Activated CD4-positive, alpha-beta memory T cell treated with anti-CD3 and anti-CD28 coated beads, Interleukin-2, amount 10 ng/mL, durations not matched to agents 7 days and 5 days (primary cell): Measurements from ENCODE around the gene IGFBP6. TPM values are rescaled to one million over a fixed set of nuclear protein-coding genes. Genes with fewer than 3 reads are reported as not detected.
A peak's percentile ranks its signal among the peaks of the same experiment; 100 is the strongest.

Experiments used
- CTCF ChIA-PET: fragments of 350-600 bp; sonication (Branson Sonifier 250); formaldehyde crosslinking; loops from one replicate; lab custom pipeline; 2021; ENCODE audit warnings: antibody characterized with exemption, inconsistent platforms; lab: Charles Lee
- POLR2A ChIA-PET: fragments of 350-600 bp; sonication (Branson Sonifier 250); formaldehyde crosslinking; loops from one replicate; lab custom pipeline; 2021; ENCODE audit warnings: antibody characterized with exemption; lab: Charles Lee
- DNase-seq: peaks from one replicate; pipeline ENCODE4 v3.0.0-alpha.2; 2020
- H3K27ac Mint-ChIP-seq: one replicate; pipeline ENCODE4 v1.8.0; 2021; ENCODE audit warnings: mild to moderate bottlenecking, mixed read lengths
- H3K27me3 Mint-ChIP-seq: one replicate; pipeline ENCODE4 v1.8.0; 2021; ENCODE audit warnings: mixed read lengths
- H3K36me3 Mint-ChIP-seq: one replicate; pipeline ENCODE4 v1.8.0; 2021; ENCODE audit warnings: low read depth, mixed read lengths
- H3K4me1 Mint-ChIP-seq: one replicate; pipeline ENCODE4 v1.8.0; 2021; ENCODE audit warnings: mixed read lengths
- H3K4me3 Mint-ChIP-seq: one replicate; pipeline ENCODE4 v1.8.0; 2021; ENCODE audit warnings: mild to moderate bottlenecking, mixed read lengths
- H3K9me3 Mint-ChIP-seq: one replicate; pipeline ENCODE4 v1.8.0; 2021; ENCODE audit warnings: mixed read lengths
- total RNA-seq, 2 experiments: library from RNA; stranded (reverse); gene quantifications; one replicate each; pipeline ENCODE4 v1.2.3, GENCODE V29; 2021

Gene IGFBP6
- total RNA-seq, 2 experiments from 2014 or later = 0.38 to 1.2 TPM

DNA sequence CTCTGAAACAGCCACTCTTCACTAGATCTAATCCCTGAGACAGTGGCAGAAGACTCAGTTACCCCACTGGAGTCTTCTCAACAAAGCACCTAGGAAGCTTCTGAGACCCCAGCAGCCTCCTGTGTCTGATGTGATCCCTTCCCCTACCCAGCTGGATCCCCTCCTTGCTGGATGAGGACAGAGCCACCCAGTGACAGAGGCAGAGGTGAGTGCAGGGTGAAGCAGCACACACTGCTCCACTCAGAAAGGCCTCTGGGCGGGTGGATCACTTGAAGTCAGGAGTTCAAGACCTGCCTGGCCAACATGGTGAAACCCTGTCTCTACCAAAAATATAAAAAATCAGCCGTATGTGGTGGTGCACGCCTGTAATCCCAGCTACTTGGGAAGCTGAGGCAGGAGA is 21.0 kb upstream of the IGFBP6 start:
- Mint-ChIP-seq H3K4me3 (no peak overlapping the region), H3K36me3 (peaks cover 45% of the 10 kb centered on the region), H3K4me1 (peaks cover 38% of the 10 kb centered on the region), H3K27ac (no peak overlapping the region), H3K27me3 (no peaks in the 10 kb centered on the region), H3K9me3 (no peaks in the 10 kb centered on the region)
- POLR2A ChIA-PET = interaction anchor here (1.3 kb wide), 1 partner anchor 14 kb away, joined by 3 read pairs; no protein-coding TSS in a partner anchor
- CTCF ChIA-PET = interaction anchor here (8.3 kb wide), 1 partner anchor 10 kb away, joined by 82 read pairs; no protein-coding TSS in a partner anchor
- DNase-seq = no peak

DNA sequence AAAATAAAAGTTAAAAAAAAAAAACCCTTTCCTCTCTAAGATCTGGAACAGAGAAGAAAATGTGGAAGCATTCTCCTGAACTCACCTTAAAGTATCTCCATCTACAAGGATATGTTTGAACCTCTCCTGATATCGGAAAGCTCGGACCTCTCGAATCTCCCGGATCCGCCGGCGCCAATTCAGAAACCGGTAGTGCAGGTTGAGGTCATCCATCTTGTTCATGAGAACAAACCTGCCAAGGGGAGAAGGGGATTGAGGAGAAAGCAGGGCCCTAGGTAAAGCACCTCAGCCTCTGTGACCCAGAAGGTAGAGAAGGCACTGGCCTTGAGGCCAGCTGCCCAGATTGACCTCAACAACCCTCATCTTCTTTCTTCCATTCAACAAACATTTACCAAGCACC is 20.4 kb upstream of the IGFBP6 start:
- Mint-ChIP-seq H3K4me1 (peaks cover 38% of the 10 kb centered on the region), H3K9me3 (no peaks in the 10 kb centered on the region), H3K27me3 (no peaks in the 10 kb centered on the region), H3K36me3 (peaks cover 42% of the 10 kb centered on the region), H3K27ac (peak overlapping the region; percentile 6), H3K4me3 (peak overlapping the region; percentile 86)
- DNase-seq = no peak
- ChIA-PET CTCF (interaction anchor here (0.6 to 8.3 kb wide), 4 partner anchors 10 to 23 kb away, joined by 4 to 82 read pairs (median 4); no protein-coding TSS in a partner anchor), POLR2A (interaction anchor here (0.8 to 1.3 kb wide), 2 partner anchors 14 to 17 kb away, joined by 3 read pairs; no protein-coding TSS in a partner anchor)

DNA sequence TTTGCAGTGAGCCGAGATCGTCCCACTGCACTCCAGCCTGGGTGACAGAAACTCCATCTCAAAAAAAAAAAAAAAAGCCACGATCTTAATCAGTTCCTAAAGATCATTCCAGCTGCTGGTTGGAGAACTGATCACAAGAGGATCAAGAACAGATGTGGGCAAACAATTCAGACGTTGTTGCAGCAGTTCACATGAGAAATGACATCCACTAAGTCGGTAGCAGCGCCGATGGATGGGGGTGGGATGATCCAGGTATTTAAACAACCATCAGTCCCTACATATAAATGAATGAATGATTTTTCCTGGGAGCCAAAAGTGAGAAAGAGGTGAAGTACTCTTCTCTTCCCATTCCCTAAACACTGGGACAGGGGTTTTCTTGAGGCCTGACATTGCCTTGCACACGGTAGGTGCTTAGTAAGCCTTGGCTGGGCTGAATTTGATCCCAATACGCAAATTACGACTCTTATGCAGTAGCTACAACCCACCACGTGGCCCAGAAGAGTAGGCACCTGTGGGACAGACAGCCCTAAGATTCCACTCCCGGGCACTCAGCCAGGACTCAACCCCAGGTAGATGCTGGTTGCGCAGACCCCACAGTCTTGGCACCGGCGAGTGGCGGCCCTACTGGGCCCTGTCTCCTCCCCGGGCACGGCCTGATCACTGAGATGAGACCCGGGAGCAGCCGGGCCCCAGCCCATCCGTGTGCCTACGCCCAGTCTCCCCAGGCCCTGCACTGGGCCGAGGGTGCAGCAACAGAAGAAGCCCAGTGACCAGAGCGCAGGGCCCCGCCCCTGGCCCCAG is 18.8 kb upstream of the IGFBP6 start:
- Mint-ChIP-seq H3K9me3 (no peaks in the 10 kb centered on the region), H3K27me3 (no peaks in the 10 kb centered on the region), H3K4me1 (peaks cover 39% of the 10 kb centered on the region), H3K36me3 (peaks cover 35% of the 10 kb centered on the region), H3K4me3 (peak overlapping the region; percentile 86), H3K27ac (peak overlapping the region; percentile 83)
- no peak for DNase-seq
- CTCF ChIA-PET = interaction anchor here (1.0 to 8.3 kb wide), 12 partner anchors 12 to 243 kb away, joined by 3 to 82 read pairs (median 5); partner anchors contain the start of genes AAAS, EIF4B, IGFBP6 and SOAT2
- POLR2A ChIA-PET = interaction anchor here (0.7 to 3.8 kb wide), 14 partner anchors 9 to 130 kb away, joined by 3 to 34 read pairs (median 6); partner anchors contain the start of genes CSAD, EIF4B, IGFBP6 and SOAT2

DNA sequence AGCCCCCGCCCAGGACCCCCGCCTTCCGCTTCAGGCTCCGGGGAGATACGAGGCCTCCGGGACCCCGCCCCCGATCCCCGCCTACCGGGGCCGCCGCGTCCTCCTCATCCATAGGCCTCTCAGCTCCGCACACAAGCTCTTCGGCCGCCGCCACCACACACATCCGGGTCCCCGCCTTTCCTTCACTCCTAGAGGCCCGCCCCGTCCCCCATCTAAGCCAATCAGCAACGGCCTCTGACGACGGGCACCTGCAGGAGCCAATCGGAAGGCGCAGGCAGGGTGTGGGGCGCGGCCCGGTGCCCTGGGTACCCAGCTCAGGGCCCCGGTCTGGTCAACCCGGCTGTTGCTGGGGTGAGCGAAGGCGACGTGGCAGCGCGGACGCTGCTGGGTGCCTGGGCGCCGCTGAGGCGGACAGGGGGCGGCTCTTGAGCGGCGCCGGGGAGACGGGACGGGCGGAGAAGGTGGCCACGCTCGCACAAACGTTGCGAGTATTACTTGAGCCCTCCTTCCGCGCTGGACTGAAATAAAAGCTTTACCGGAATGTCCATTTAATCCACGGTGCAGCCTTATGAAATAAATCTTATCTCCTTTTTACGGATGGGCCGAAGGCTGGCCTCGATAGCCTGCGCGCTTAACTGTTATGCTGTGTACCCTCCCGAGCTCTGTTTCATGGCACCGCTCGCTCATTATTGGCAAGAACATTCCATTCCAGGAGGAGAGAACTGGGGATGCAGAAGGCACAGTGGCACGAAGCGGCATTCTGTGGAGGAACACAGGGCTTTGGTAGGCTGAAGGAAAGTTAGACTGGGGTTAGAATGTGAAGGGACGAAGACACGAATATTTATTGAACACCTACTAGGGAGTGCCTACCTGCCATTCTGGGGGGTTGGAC is 18.0 kb upstream of the IGFBP6 start, which contains the start of gene SPRYD3:
TSS of gene SPRYD3 (minus strand) at position 165 of the 892 bp plus-strand sequence. CDS start at position 108, 57 bp downstream.
- DNase-seq = peak; percentile 98
- CTCF ChIA-PET = interaction anchor here (0.7 to 8.3 kb wide), 12 partner anchors 11 to 342 kb away, joined by 3 to 82 read pairs (median 5); partner anchors contain the start of genes AAAS, EIF4B, IGFBP6 and SOAT2
- H3K27ac Mint-ChIP-seq = peak within 1 kb of the TSS; percentile 83
- H3K36me3 Mint-ChIP-seq = peaks cover 26% of the 10 kb centered on the region
- H3K4me1 Mint-ChIP-seq = peaks cover 38% of the 10 kb centered on the region
- H3K4me3 Mint-ChIP-seq = peak within 1 kb of the TSS; percentile 86
- POLR2A ChIA-PET = interaction anchor here (0.7 to 3.8 kb wide), 19 partner anchors 10 to 421 kb away, joined by 3 to 34 read pairs (median 6); partner anchors contain the start of genes CSAD, EIF4B, IGFBP6 and MYG1
- no peaks in the 10 kb centered on the region for H3K27me3 Mint-ChIP-seq
- H3K9me3 Mint-ChIP-seq = no peaks in the 10 kb centered on the region

DNA sequence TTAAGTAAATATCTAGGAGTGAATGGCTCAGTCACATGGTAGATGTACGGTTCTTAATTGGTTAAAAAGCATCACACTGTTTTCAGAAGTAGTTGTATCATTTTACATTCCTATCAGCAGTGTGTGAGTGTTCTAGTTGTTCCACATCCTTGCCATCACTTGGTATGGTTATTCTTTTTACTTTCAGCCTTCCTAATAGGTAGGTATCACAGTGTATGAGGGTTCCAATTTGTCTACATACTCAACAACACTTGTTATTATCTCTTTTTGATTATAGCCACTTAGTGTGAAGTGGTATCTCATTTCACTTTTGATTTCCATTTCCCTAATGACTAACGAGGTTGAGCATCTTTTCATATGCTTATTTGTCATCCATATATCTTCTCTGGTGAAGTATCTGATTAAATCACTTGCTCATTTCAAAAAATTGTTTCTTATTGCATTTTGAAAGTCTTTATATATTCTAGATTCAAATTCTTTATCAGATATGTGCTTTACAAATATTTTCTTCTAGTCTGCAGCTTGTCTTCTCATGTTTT is 14.8 kb upstream of the IGFBP6 start:
- Mint-ChIP-seq H3K27ac (no peak overlapping the region), H3K4me3 (no peak overlapping the region), H3K4me1 (peaks cover 29% of the 10 kb centered on the region), H3K36me3 (no peaks in the 10 kb centered on the region), H3K27me3 (peaks cover 11% of the 10 kb centered on the region), H3K9me3 (no peaks in the 10 kb centered on the region)
- CTCF ChIA-PET = interaction anchor here (0.9 to 8.3 kb wide), 2 partner anchors 16 to 21 kb away, joined by 3 to 82 read pairs; partner anchors contain the start of gene SOAT2
- DNase-seq = no peak
- POLR2A ChIA-PET = interaction anchor here (1.7 kb wide), 1 partner anchor 15 kb away, joined by 5 read pairs; the partner anchor contains the start of gene IGFBP6

DNA sequence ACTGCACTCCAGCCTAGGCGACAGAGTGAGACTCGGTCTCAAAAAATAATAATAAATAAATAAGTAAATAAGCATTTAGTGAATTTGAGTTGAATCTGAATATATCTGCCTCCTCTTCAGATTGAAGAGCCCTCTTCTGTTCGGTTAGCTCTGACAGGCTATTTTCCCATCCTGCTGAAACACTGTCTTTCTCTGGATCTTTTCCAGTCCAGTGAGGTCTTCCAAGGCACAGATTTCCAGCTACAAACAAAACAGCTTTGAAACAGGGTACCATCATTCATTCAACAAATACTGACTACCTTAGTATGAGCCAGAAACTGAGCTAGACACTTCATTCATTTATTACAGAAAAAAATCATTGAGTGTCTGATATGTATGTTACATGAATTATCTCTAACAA is 11.1 kb upstream of the IGFBP6 start:
- H3K4me3 Mint-ChIP-seq = no peak overlapping the region
- ChIA-PET CTCF (interaction anchor here (1.4 to 2.9 kb wide), 3 partner anchors 13 to 20 kb away, joined by 7 to 10 read pairs (median 9); partner anchors contain the start of gene SOAT2), POLR2A (interaction anchor here (0.8 to 1.3 kb wide), 2 partner anchors 16 to 29 kb away, joined by 3 to 4 read pairs; no protein-coding TSS in a partner anchor)
- H3K9me3 Mint-ChIP-seq = no peaks in the 10 kb centered on the region
- H3K36me3 Mint-ChIP-seq = no peaks in the 10 kb centered on the region
- no peak overlapping the region for H3K27ac Mint-ChIP-seq
- peaks cover 20% of the 10 kb centered on the region for H3K27me3 Mint-ChIP-seq
- no peak for DNase-seq
- peaks cover 4% of the 10 kb centered on the region for H3K4me1 Mint-ChIP-seq

DNA sequence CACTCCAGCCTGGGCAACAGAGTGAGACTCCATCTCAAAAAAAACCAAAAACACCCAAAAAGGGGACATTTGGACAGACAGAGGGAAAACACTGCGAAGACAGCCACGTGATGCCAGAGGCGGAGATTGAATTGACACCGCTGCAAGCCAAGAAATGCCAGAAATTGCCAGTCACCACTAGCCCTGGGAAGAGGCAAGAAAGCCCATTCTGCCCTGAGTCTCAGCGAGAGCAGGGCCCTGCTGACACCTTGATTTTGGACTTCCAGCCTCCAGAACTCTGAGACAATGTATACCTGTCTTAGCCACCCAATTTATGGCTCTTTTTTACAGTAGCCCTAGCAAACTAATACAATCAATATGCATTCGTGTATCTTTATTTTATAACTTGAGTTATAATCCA is 7.4 kb upstream of the IGFBP6 start:
- Mint-ChIP-seq H3K36me3 (no peaks in the 10 kb centered on the region), H3K4me3 (no peak overlapping the region), H3K9me3 (no peaks in the 10 kb centered on the region), H3K27me3 (peaks cover 23% of the 10 kb centered on the region), H3K27ac (no peak overlapping the region), H3K4me1 (peaks cover 4% of the 10 kb centered on the region)
- ChIA-PET CTCF (interaction anchor here (1.0 kb wide), 1 partner anchor 11 kb away, joined by 5 read pairs; the partner anchor contains the start of gene SPRYD3), POLR2A (interaction anchor here (3.3 kb wide), 1 partner anchor 11 kb away, joined by 17 read pairs; the partner anchor contains the start of gene SPRYD3)
- no peak for DNase-seq

DNA sequence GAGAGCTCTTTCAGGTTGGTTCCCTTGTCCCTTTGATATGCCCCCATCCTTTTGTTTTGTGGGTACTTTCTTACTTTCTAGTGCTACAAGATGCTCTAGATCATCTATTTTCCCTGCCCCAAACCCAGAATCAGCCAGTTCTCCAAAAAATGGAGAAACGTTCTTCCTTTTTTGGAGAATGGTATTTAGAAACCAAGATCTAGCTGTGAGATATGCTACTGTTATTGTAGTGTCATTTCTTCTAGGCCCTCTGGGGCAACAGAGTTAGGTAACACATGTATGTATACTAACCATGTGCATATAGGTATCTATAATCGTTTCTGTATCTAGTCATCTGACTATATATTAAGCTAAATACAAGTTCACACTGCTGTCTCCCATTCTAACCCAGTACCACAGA is 6.9 kb upstream of the IGFBP6 start:
- ChIA-PET CTCF (interaction anchor here (1.0 kb wide), 1 partner anchor 11 kb away, joined by 5 read pairs; the partner anchor contains the start of gene SPRYD3), POLR2A (interaction anchor here (0.8 to 3.3 kb wide), 2 partner anchors 9 to 12 kb away, joined by 3 to 17 read pairs; partner anchors contain the start of gene SPRYD3)
- DNase-seq = no peak
- Mint-ChIP-seq H3K4me3 (no peak overlapping the region), H3K27ac (no peak overlapping the region), H3K9me3 (no peaks in the 10 kb centered on the region), H3K4me1 (peaks cover 4% of the 10 kb centered on the region), H3K36me3 (no peaks in the 10 kb centered on the region), H3K27me3 (peaks cover 25% of the 10 kb centered on the region)

DNA sequence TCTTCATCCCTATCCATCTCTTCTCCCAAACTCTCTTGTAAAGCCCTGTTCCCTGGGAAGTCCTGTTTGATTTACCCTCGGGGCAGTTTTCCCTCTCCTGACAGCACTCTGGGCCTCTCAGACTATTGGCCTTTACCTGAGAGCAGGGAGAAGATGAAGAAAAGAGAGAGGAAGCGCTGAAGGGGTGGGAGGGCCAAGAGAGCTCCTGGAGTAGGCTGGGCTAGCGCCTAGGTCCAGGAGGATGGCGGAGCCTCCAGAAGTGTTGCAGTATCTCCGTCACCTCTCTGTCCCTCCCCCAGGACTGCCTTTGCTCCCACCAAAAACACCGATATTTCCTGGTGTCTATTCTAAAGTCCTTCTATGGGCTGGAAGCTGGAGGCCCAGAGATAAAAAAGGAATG is 5.7 kb upstream of the IGFBP6 start:
- no peak for DNase-seq
- Mint-ChIP-seq H3K4me3 (no peak overlapping the region), H3K4me1 (peaks cover 4% of the 10 kb centered on the region), H3K27ac (no peak overlapping the region), H3K9me3 (no peaks in the 10 kb centered on the region), H3K27me3 (peaks cover 26% of the 10 kb centered on the region), H3K36me3 (no peaks in the 10 kb centered on the region)
- CTCF ChIA-PET = interaction anchor here (2.1 kb wide), 1 partner anchor 11 kb away, joined by 8 read pairs; the partner anchor contains the start of gene SOAT2
- POLR2A ChIA-PET = interaction anchor here (1.1 to 3.3 kb wide), 2 partner anchors 13 to 18 kb away, joined by 3 to 17 read pairs; partner anchors contain the start of gene SPRYD3

DNA sequence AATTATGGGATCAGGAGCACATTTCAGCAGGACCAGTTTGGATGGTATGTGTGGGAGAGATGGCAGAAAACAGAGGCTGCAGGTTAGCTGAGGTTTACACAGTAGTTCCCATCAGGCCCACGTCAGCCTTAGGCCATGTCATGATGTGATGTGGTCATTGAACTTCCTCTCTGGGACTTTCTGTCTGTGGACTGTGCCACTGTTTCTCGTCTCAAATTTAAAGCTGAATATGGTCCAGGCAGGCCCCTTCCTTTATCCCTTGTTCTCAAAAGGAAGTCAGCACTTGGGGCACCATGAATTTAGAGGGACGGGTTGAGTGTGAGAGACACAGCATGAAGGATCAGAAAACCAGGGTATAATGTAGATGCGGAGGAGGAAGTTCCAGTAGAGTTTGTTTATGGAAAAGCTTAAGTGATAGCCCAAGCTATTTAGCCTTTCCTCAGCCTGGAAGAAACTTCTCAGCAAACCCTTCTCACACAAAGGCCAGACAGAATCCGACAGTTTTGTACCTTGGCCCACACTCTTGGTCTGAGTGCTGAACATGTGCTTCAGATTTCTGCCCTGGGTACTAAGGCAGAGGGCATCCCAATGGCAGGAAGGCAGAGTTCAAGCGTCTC is 3.6 kb upstream of the IGFBP6 start:
- H3K36me3 Mint-ChIP-seq = no peaks in the 10 kb centered on the region
- DNase-seq = no peak
- no peak overlapping the region for H3K4me3 Mint-ChIP-seq
- H3K27ac Mint-ChIP-seq = no peak overlapping the region
- H3K27me3 Mint-ChIP-seq = peaks cover 22% of the 10 kb centered on the region
- ChIA-PET POLR2A (interaction anchor here (1.0 to 3.2 kb wide), 2 partner anchors 10 to 15 kb away, joined by 3 to 11 read pairs; partner anchors contain the start of genes SOAT2 and SPRYD3), CTCF (interaction anchor here (1.6 to 2.1 kb wide), 2 partner anchors 9 to 28 kb away, joined by 8 to 10 read pairs; partner anchors contain the start of gene SOAT2)
- no peaks in the 10 kb centered on the region for H3K9me3 Mint-ChIP-seq
- H3K4me1 Mint-ChIP-seq = peaks cover 18% of the 10 kb centered on the region

DNA sequence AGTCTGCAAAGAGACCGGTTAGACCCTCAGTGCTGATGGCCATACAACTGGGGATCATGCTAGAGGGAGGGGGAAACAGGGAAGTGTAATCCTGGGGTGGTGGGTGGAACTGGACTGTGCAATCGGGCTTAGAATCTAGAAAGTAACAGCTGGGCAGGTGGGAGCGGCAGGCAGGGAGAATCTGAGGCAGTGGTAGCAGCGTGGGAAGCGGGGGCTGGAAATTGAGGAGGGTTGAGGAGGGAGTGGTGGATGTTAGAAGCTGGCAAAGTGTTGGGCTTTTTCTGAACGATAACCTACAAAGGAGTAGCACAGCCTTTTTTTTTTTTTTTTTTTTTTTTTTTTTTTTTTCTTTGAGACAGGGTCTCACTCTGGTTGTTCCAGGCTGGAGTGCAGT is 3.1 kb upstream of the IGFBP6 start:
- H3K27ac Mint-ChIP-seq = no peak overlapping the region
- no peaks in the 10 kb centered on the region for H3K9me3 Mint-ChIP-seq
- peaks cover 21% of the 10 kb centered on the region for H3K27me3 Mint-ChIP-seq

More for the DNA sequence above, 3.1 kb upstream of the IGFBP6 start:
- no peak overlapping the region for H3K4me3 Mint-ChIP-seq
- no peak for DNase-seq
- H3K4me1 Mint-ChIP-seq = peaks cover 24% of the 10 kb centered on the region
- H3K36me3 Mint-ChIP-seq = no peaks in the 10 kb centered on the region
- CTCF ChIA-PET = interaction anchor here (0.7 to 10.6 kb wide), 3 partner anchors 28 to 39 kb away, joined by 3 to 236 read pairs (median 10); no protein-coding TSS in a partner anchor
- POLR2A ChIA-PET = interaction anchor here (1.0 to 3.2 kb wide), 2 partner anchors 9 to 16 kb away, joined by 3 to 11 read pairs; partner anchors contain the start of genes SOAT2 and SPRYD3
